ENCODE results near the gene CCM2.

Gene CCM2

GRCh38 chr7:44963364-44964290 is 36.4 kb upstream of the CCM2 start:
- H3K27me3 ChIP-seq (ENCODE audit: control insufficient read depth, insufficient read depth, low read length), result peaks cover 42% of the 10 kb centered on the region
- H3K27ac ChIP-seq (ENCODE audit: low read depth, low read length), result no peak overlapping the region
- no peak overlapping the region for H3K9ac ChIP-seq (ENCODE audit: low read length)
- no peaks in the 10 kb centered on the region for H3K9me3 ChIP-seq (ENCODE audit: control insufficient read depth, insufficient read depth, low read depth, low read length)
- H3K4me3 ChIP-seq (ENCODE audit: low read depth, low read length), result no peak overlapping the region; the same call in 1 of the 2 replicates
- H3K36me3 ChIP-seq (ENCODE audit: control insufficient read depth, insufficient read depth, low read length), result no peaks in the 10 kb centered on the region
- H3K4me1 ChIP-seq (ENCODE audit: control insufficient read depth, insufficient read depth, low read length), result peaks cover 9% of the 10 kb centered on the region; the same call in 1 of the 2 replicates

GRCh38 chr7:44964384-44964830 is 35.6 kb upstream of the CCM2 start:
- Histone ChIP-seq H3K36me3 (ENCODE audit: control insufficient read depth, insufficient read depth, low read length) (no peaks in the 10 kb centered on the region), H3K4me3 (ENCODE audit: low read depth, low read length) (no peak overlapping the region), H3K9ac (ENCODE audit: low read length) (no peak overlapping the region), H3K9me3 (ENCODE audit: control insufficient read depth, insufficient read depth, low read depth, low read length) (no peaks in the 10 kb centered on the region), H3K27ac (ENCODE audit: low read depth, low read length) (no peak overlapping the region), H3K4me1 (ENCODE audit: control insufficient read depth, insufficient read depth, low read length) (peaks cover 9% of the 10 kb centered on the region; the same call in 1 of the 2 replicates), H3K27me3 (ENCODE audit: control insufficient read depth, insufficient read depth, low read length) (peaks cover 42% of the 10 kb centered on the region)

GRCh38 chr7:44964831-44965440 is 35.1 kb upstream of the CCM2 start:
- Histone ChIP-seq H3K36me3 (ENCODE audit: control insufficient read depth, insufficient read depth, low read length) (no peaks in the 10 kb centered on the region), H3K27ac (ENCODE audit: low read depth, low read length) (no peak overlapping the region), H3K27me3 (ENCODE audit: control insufficient read depth, insufficient read depth, low read length) (peaks cover 37% of the 10 kb centered on the region), H3K4me3 (ENCODE audit: low read depth, low read length) (no peak overlapping the region), H3K9me3 (ENCODE audit: control insufficient read depth, insufficient read depth, low read depth, low read length) (no peaks in the 10 kb centered on the region), H3K9ac (ENCODE audit: low read length) (no peak overlapping the region), H3K4me1 (ENCODE audit: control insufficient read depth, insufficient read depth, low read length) (peaks cover 9% of the 10 kb centered on the region; the same call in 1 of the 2 replicates)

GRCh38 chr7:44965441-44965903 is 34.5 kb upstream of the CCM2 start:
- peaks cover 31% of the 10 kb centered on the region for H3K27me3 ChIP-seq (ENCODE audit: control insufficient read depth, insufficient read depth, low read length)
- H3K4me1 ChIP-seq (ENCODE audit: control insufficient read depth, insufficient read depth, low read length), result peaks cover 9% of the 10 kb centered on the region; the same call in 1 of the 2 replicates
- H3K9me3 ChIP-seq (ENCODE audit: control insufficient read depth, insufficient read depth, low read depth, low read length), result no peaks in the 10 kb centered on the region
- H3K9ac ChIP-seq (ENCODE audit: low read length), result no peak overlapping the region
- H3K4me3 ChIP-seq (ENCODE audit: low read depth, low read length), result no peak overlapping the region
- H3K36me3 ChIP-seq (ENCODE audit: control insufficient read depth, insufficient read depth, low read length), result no peaks in the 10 kb centered on the region
- H3K27ac ChIP-seq (ENCODE audit: low read depth, low read length), result no peak overlapping the region

GRCh38 chr7:44965937-44966730 is 33.9 kb upstream of the CCM2 start:
- Histone ChIP-seq H3K36me3 (ENCODE audit: control insufficient read depth, insufficient read depth, low read length) (no peaks in the 10 kb centered on the region), H3K27ac (ENCODE audit: low read depth, low read length) (no peak overlapping the region), H3K9ac (ENCODE audit: low read length) (no peak overlapping the region)

GRCh38 chr7:44966731-44967538 is 33.1 kb upstream of the CCM2 start:
- H3K9ac ChIP-seq (ENCODE audit: low read length), result no peak overlapping the region
- H3K4me3 ChIP-seq (ENCODE audit: low read depth, low read length), result no peak overlapping the region
- H3K4me1 ChIP-seq (ENCODE audit: control insufficient read depth, insufficient read depth, low read length), result peaks cover 9% of the 10 kb centered on the region; the same call in 1 of the 2 replicates
- H3K27me3 ChIP-seq (ENCODE audit: control insufficient read depth, insufficient read depth, low read length), result peaks cover 25% of the 10 kb centered on the region
- no peaks in the 10 kb centered on the region for H3K36me3 ChIP-seq (ENCODE audit: control insufficient read depth, insufficient read depth, low read length)
- no peaks in the 10 kb centered on the region for H3K9me3 ChIP-seq (ENCODE audit: control insufficient read depth, insufficient read depth, low read depth, low read length)
- H3K27ac ChIP-seq (ENCODE audit: low read depth, low read length), result no peak overlapping the region

More at GRCh38 chr7:44965937-44966730, 33.9 kb upstream of the CCM2 start:
- Histone ChIP-seq H3K4me3 (ENCODE audit: low read depth, low read length) (no peak overlapping the region), H3K27me3 (ENCODE audit: control insufficient read depth, insufficient read depth, low read length) (peaks cover 30% of the 10 kb centered on the region), H3K4me1 (ENCODE audit: control insufficient read depth, insufficient read depth, low read length) (peaks cover 9% of the 10 kb centered on the region; the same call in 1 of the 2 replicates), H3K9me3 (ENCODE audit: control insufficient read depth, insufficient read depth, low read depth, low read length) (no peaks in the 10 kb centered on the region)

GRCh38 chr7:44967571-44968446 is 32.2 kb upstream of the CCM2 start:
- Histone ChIP-seq H3K9ac (ENCODE audit: low read length) (no peak overlapping the region), H3K9me3 (ENCODE audit: control insufficient read depth, insufficient read depth, low read depth, low read length) (no peaks in the 10 kb centered on the region), H3K36me3 (ENCODE audit: control insufficient read depth, insufficient read depth, low read length) (no peaks in the 10 kb centered on the region), H3K27ac (ENCODE audit: low read depth, low read length) (no peak overlapping the region), H3K4me1 (ENCODE audit: control insufficient read depth, insufficient read depth, low read length) (peaks cover under 1% of the 10 kb centered on the region; the same call in 1 of the 2 replicates), H3K27me3 (ENCODE audit: control insufficient read depth, insufficient read depth, low read length) (peaks cover 16% of the 10 kb centered on the region), H3K4me3 (ENCODE audit: low read depth, low read length) (no peak overlapping the region)

- H3K9me3 ChIP-seq (ENCODE audit: control insufficient read depth, insufficient read depth, low read depth, low read length), result no peaks in the 10 kb centered on the region
- H3K27ac ChIP-seq (ENCODE audit: low read depth, low read length), result no peak overlapping the region
- no peaks in the 10 kb centered on the region for H3K4me1 ChIP-seq (ENCODE audit: control insufficient read depth, insufficient read depth, low read length)
- no peak overlapping the region for H3K4me3 ChIP-seq (ENCODE audit: low read depth, low read length)
- peaks cover 2% of the 10 kb centered on the region for H3K27me3 ChIP-seq (ENCODE audit: control insufficient read depth, insufficient read depth, low read length)
- H3K36me3 ChIP-seq (ENCODE audit: control insufficient read depth, insufficient read depth, low read length), result no peaks in the 10 kb centered on the region
- H3K9ac ChIP-seq (ENCODE audit: low read length), result no peak overlapping the region
Measured at GRCh38 chr7:44969049-44969700, 30.8 kb upstream of the CCM2 start.
